Measurements from ENCODE around the gene NDUFB7.

DNA sequence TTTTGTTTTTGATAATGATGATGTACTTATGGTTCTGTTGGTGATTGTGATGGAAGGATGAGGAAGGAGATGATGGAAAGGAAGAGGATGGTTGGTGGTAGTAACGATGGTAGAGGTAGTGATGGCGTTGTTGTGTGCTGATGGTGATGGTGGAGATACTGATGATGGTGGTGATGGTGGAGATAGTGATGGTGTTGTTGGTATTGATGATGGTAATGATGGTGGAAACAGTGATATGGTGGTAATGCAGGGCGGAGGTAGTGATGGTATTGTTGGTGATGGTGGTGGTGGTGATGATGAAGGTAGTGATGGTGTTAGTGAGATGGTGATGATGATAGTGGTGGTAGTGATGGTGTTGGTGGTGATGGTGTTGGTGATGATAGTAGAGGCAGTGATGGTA, 23.7 kb upstream of the NDUFB7 start:
- TF ChIP-seq CTCF (IDR thresholded peaks at IDR 0.05) (no peak), POLR2A (IDR thresholded peaks at IDR 0.05) (no peak)
